MV-4-11 (cell line): Measurements from ENCODE around the gene CMKLR1.
A peak's percentile ranks its signal among the peaks of the same experiment; 100 is the strongest.

Source experiments
- DNase-seq: peaks from one replicate; lab custom pipeline; 2025; lab: John Stamatoyannopoulos, UW

CMKLR1 gene

GRCh38 chr12:108338915-108339657 lies at the start of gene CMKLR1:
TSS of gene CMKLR1 (minus strand) at chr12:108339311. CDS start at chr12:108293591, 45,720 bp downstream.
- DNase-seq = no peak

GRCh38 chr12:108387771-108388170 lies 48.7 kb upstream of the CMKLR1 start:
- DNase-seq = no peak

- DNase-seq = no peak
These were observed 47.7 kb upstream of the CMKLR1 start for GRCh38 chr12:108386709-108387360.

- no peak for DNase-seq
These were observed 43.3 kb upstream of the CMKLR1 start for GRCh38 chr12:108382437-108382801.

GRCh38 chr12:108381787-108382436 lies 42.8 kb upstream of the CMKLR1 start:
- DNase-seq = no peak

GRCh38 chr12:108380382-108380781 lies 41.3 kb upstream of the CMKLR1 start:
- DNase-seq = no peak

GRCh38 chr12:108379823-108380222 lies 40.7 kb upstream of the CMKLR1 start:
- DNase-seq = no peak

GRCh38 chr12:108378926-108379325 lies 39.8 kb upstream of the CMKLR1 start:
- DNase-seq = peak; percentile 26

GRCh38 chr12:108377260-108377659 lies 38.1 kb upstream of the CMKLR1 start:
- peak; percentile 58 for DNase-seq

- peak; percentile 62 for DNase-seq
These were observed 37.0 kb upstream of the CMKLR1 start for GRCh38 chr12:108375986-108376663.

GRCh38 chr12:108374596-108375320 lies 35.6 kb upstream of the CMKLR1 start:
- DNase-seq = no peak

GRCh38 chr12:108373111-108373510 lies 34.0 kb upstream of the CMKLR1 start:
- DNase-seq = no peak

- DNase-seq = peak; percentile 62
These were observed 32.8 kb upstream of the CMKLR1 start for GRCh38 chr12:108371801-108372344.

- no peak for DNase-seq
These were observed 31.3 kb upstream of the CMKLR1 start for GRCh38 chr12:108370415-108370814.

- no peak for DNase-seq
These were observed 30.8 kb upstream of the CMKLR1 start for GRCh38 chr12:108369736-108370396.

- DNase-seq = no peak
These were observed 29.0 kb upstream of the CMKLR1 start for GRCh38 chr12:108368089-108368488.

GRCh38 chr12:108367436-108367835 lies 28.3 kb upstream of the CMKLR1 start:
- DNase-seq = peak; percentile 92

GRCh38 chr12:108365324-108365723 lies 26.2 kb upstream of the CMKLR1 start:
- no peak for DNase-seq

GRCh38 chr12:108364879-108365278 lies 25.8 kb upstream of the CMKLR1 start:
- peak; percentile 37 for DNase-seq

- no peak for DNase-seq
These were observed 24.5 kb upstream of the CMKLR1 start for GRCh38 chr12:108363565-108363964.

GRCh38 chr12:108363165-108363564 lies 24.1 kb upstream of the CMKLR1 start:
- no peak for DNase-seq
